Measurements from ENCODE around the gene STAG3. TPM values are rescaled to one million over a fixed set of nuclear protein-coding genes. Genes with fewer than 3 reads are reported as not detected.
"Not testable (repeated sequence)": the region's sequence is repeated elsewhere in the genome, so short reads cannot be mapped to it uniquely, and the experiment has no call there.

The STAG3 gene
- polyA plus RNA-seq, 4 donors = 11.7 to 16.6 (median 12.9) TPM

- no peak for DNase-seq (ENCODE audit: low read depth in 4 of 4, low spot score in 3 of 4)
These were observed 3.8 kb upstream of the STAG3 start for GRCh38 chr7:100173806-100174495.

- DNase-seq (ENCODE audit: low read depth in 4 of 4, low spot score in 3 of 4) = no peak
These were observed 3.1 kb upstream of the STAG3 start for GRCh38 chr7:100174582-100174981.

- no peak for DNase-seq (ENCODE audit: low read depth in 4 of 4, low spot score in 3 of 4)
These were observed 2.3 kb upstream of the STAG3 start for GRCh38 chr7:100175296-100175935.

GRCh38 chr7:100176096-100177044 is 1.3 kb upstream of the STAG3 start:
- DNase-seq (ENCODE audit: low read depth in 4 of 4, low spot score in 3 of 4) = no peak

- not testable (repeated sequence) for DNase-seq (ENCODE audit: low read depth in 4 of 4, low spot score in 3 of 4)
These were observed 2.4 kb downstream of the STAG3 start for GRCh38 chr7:100180084-100180483.

GRCh38 chr7:100182616-100183015 is 4.9 kb downstream of the STAG3 start:
- DNase-seq (ENCODE audit: low read depth in 4 of 4, low spot score in 3 of 4) = not testable (repeated sequence)

GRCh38 chr7:100183090-100183489 is 5.4 kb downstream of the STAG3 start:
- DNase-seq (ENCODE audit: low read depth in 4 of 4, low spot score in 3 of 4) = not testable (repeated sequence)

- no peak for DNase-seq (ENCODE audit: low read depth in 4 of 4, low spot score in 3 of 4)
These were observed 8.0 kb downstream of the STAG3 start for GRCh38 chr7:100185726-100186125.

- no peak for DNase-seq (ENCODE audit: low read depth in 4 of 4, low spot score in 3 of 4)
These were observed 11.3 kb downstream of the STAG3 start for GRCh38 chr7:100189061-100189460.

- no peak for DNase-seq (ENCODE audit: low read depth in 4 of 4, low spot score in 3 of 4)
These were observed 12.5 kb downstream of the STAG3 start for GRCh38 chr7:100190048-100190711.

- DNase-seq (ENCODE audit: low read depth in 4 of 4, low spot score in 3 of 4) = no peak
These were observed 14.1 kb downstream of the STAG3 start for GRCh38 chr7:100191775-100192174.

GRCh38 chr7:100192281-100192862 is 14.7 kb downstream of the STAG3 start:
- DNase-seq (ENCODE audit: low read depth in 4 of 4, low spot score in 3 of 4) = not testable (repeated sequence)

- DNase-seq (ENCODE audit: low read depth in 4 of 4, low spot score in 3 of 4) = no peak
These were observed 15.3 kb downstream of the STAG3 start for GRCh38 chr7:100192969-100193368.

GRCh38 chr7:100195222-100195621 is 17.5 kb downstream of the STAG3 start:
- DNase-seq (ENCODE audit: low read depth in 4 of 4, low spot score in 3 of 4) = no peak

GRCh38 chr7:100195901-100196322 is 18.2 kb downstream of the STAG3 start:
- DNase-seq (ENCODE audit: low read depth in 4 of 4, low spot score in 3 of 4) = not testable (repeated sequence)

- DNase-seq (ENCODE audit: low read depth in 4 of 4, low spot score in 3 of 4) = no peak
These were observed 20.5 kb downstream of the STAG3 start for GRCh38 chr7:100198266-100198665.

- DNase-seq (ENCODE audit: low read depth in 4 of 4, low spot score in 3 of 4) = no peak
These were observed 23.0 kb downstream of the STAG3 start for GRCh38 chr7:100200693-100201092.

- no peak for DNase-seq (ENCODE audit: low read depth in 4 of 4, low spot score in 3 of 4)
These were observed 26.7 kb downstream of the STAG3 start for GRCh38 chr7:100204454-100204853.

GRCh38 chr7:100208911-100209408 is 31.2 kb downstream of the STAG3 start:
- peak in 2 of 4 donors; percentile 30 to 43 for DNase-seq (ENCODE audit: low read depth in 4 of 4, low spot score in 3 of 4)

GRCh38 chr7:100209493-100209892 is 31.8 kb downstream of the STAG3 start:
- DNase-seq (ENCODE audit: low read depth in 4 of 4, low spot score in 3 of 4) = no peak
